ENCODE data around the gene CDH4.
"Not testable (repeated sequence)": the region's sequence is repeated elsewhere in the genome, so short reads cannot be mapped to it uniquely, and the experiment has no call there.

CDH4 gene

GRCh38 chr20:61979090-61979489, 727.0 kb downstream of the CDH4 start:
- no peak for DNase-seq

GRCh38 chr20:61979701-61980635, 727.9 kb downstream of the CDH4 start:
- no peak for DNase-seq

- no peak for DNase-seq
These were observed 728.9 kb downstream of the CDH4 start for GRCh38 chr20:61980647-61981583.

GRCh38 chr20:61981691-61982090, 729.6 kb downstream of the CDH4 start:
- not testable (repeated sequence) for DNase-seq

GRCh38 chr20:61982191-61982950, 730.3 kb downstream of the CDH4 start:
- DNase-seq: no peak

- no peak for DNase-seq
These were observed 730.9 kb downstream of the CDH4 start for GRCh38 chr20:61982951-61983315.

GRCh38 chr20:61983965-61984364, 731.9 kb downstream of the CDH4 start:
- no peak for DNase-seq

GRCh38 chr20:61984431-61984830, 732.4 kb downstream of the CDH4 start:
- not testable (repeated sequence) for DNase-seq

GRCh38 chr20:61985096-61985495, 733.0 kb downstream of the CDH4 start:
- DNase-seq: no peak

- no peak for DNase-seq
These were observed 734.8 kb downstream of the CDH4 start for GRCh38 chr20:61986762-61987321.

- no peak for DNase-seq
These were observed 736.6 kb downstream of the CDH4 start for GRCh38 chr20:61988665-61989064.

- DNase-seq: no peak
These were observed 737.7 kb downstream of the CDH4 start for GRCh38 chr20:61989741-61990140.
